SK-N-SH (cell line): ENCODE results near the gene KRT80. TPM values are rescaled to one million over a fixed set of nuclear protein-coding genes. Genes with fewer than 3 reads are reported as not detected.

Source experiments
- CTCF ChIA-PET: fragments of 300-600, 350-600 bp; formaldehyde crosslinking; extraction: SDS; loops from one replicate; lab custom pipeline; 2021; lab: Yijun Ruan, JAX
- POLR2A ChIA-PET: fragments of 350-600 bp; sonication (Branson Sonifier 250); formaldehyde crosslinking; extraction: SDS; loops from one replicate; lab custom pipeline; 2020; ENCODE audit warnings: antibody characterized with exemption, inconsistent platforms; lab: Yijun Ruan, JAX
- DNase-seq: peaks from one replicate; pipeline ENCODE4 v3.0.0; 2012
- H2AFZ ChIP-seq: fragments of 200-600 bp; sonication (generic); 2 replicates; pipeline ENCODE4 v1.8.1; 2016; ENCODE audit warnings: antibody characterized with exemption, mild to moderate bottlenecking, low read depth
- H3F3A ChIP-seq: fragments of 200-600 bp; sonication (generic); replicated peaks from 2 replicates; pipeline ENCODE3; 2016; ENCODE audit warnings: antibody characterized with exemption, mild to moderate bottlenecking; ENCODE audit not compliant: insufficient read depth
- H3K27ac ChIP-seq, 2 experiments: fragments of 200-500 bp in 1 of 2; fragments of 200-600 bp in 1 of 2; sonication (Bioruptor generic) in 1 of 2; sonication (generic), shearing (Covaris generic) in 1 of 2; 2 replicates each; pipeline versions ENCODE4 v1.5.1 to v1.6.1; 2014 to 2016; ENCODE audit warnings: low read depth in 2 of 2, inconsistent platforms in 1 of 2, low read length in 1 of 2, mild to moderate bottlenecking in 1 of 2, mixed read lengths in 1 of 2
- H3K27me3 ChIP-seq: fragments of 200-600 bp; sonication (generic), shearing (Covaris generic); 2 replicates; pipeline ENCODE4 v1.6.1; 2016; ENCODE audit warnings: mixed run types; ENCODE audit not compliant: insufficient read depth
- H3K36me3 ChIP-seq, 2 experiments: fragments of 200-500 bp in 1 of 2; fragments of 200-600 bp in 1 of 2; sonication (Bioruptor generic) in 1 of 2; sonication (generic) in 1 of 2; replicated peaks in 1 of 2; 2 replicates each; pipeline versions ENCODE3 to v1.5.1; 2014 to 2016; ENCODE audit warnings: low read length in 1 of 2, mild to moderate bottlenecking in 1 of 2; ENCODE audit not compliant: insufficient read depth in 2 of 2, control insufficient read depth in 1 of 2
- H3K4me1 ChIP-seq, 2 experiments: fragments of 200-500 bp in 1 of 2; fragments of 200-600 bp in 1 of 2; sonication (Bioruptor generic) in 1 of 2; sonication (generic), shearing (Covaris generic) in 1 of 2; 2 replicates each; pipeline versions ENCODE4 v1.5.1 to v1.6.1; 2014 to 2016; ENCODE audit warnings: low read depth in 1 of 2, low read length in 1 of 2, mixed run types in 1 of 2; ENCODE audit not compliant: insufficient read depth in 2 of 2, control insufficient read depth in 1 of 2
- H3K4me2 ChIP-seq: fragments of 200-600 bp; sonication (generic), shearing (Covaris generic); 2 replicates; pipeline ENCODE4 v1.6.1; 2017; ENCODE audit warnings: mixed run types
- H3K4me3 ChIP-seq, 2 experiments: fragments of 200-500 bp in 1 of 2; fragments of 200-600 bp in 1 of 2; sonication (Bioruptor generic) in 1 of 2; sonication (generic), shearing (Covaris generic) in 1 of 2; 2 replicates each; pipeline versions ENCODE4 v1.5.1 to v1.8.1; 2014 to 2016; ENCODE audit warnings: low read depth in 2 of 2, inconsistent platforms in 1 of 2, low read length in 1 of 2, mild to moderate bottlenecking in 1 of 2, mixed read lengths in 1 of 2, moderate library complexity in 1 of 2
- H3K79me2 ChIP-seq: fragments of 200-600 bp; sonication (generic); 2 replicates; pipeline ENCODE4 v1.8.1; 2017; ENCODE audit warnings: mild to moderate bottlenecking; ENCODE audit not compliant: insufficient read depth
- H3K9ac ChIP-seq: fragments of 200-600 bp; sonication (generic); 2 replicates; pipeline ENCODE4 v1.6.1; 2017; ENCODE audit warnings: mixed run types
- H3K9me2 ChIP-seq: fragments of 200-600 bp; sonication (generic); 2 replicates; pipeline ENCODE4 v1.6.1; 2017; ENCODE audit warnings: mixed run types
- H3K9me3 ChIP-seq: fragments of 200-600 bp; sonication (generic); 2 replicates; pipeline ENCODE4 v1.6.1; 2017; ENCODE audit warnings: mixed run types, mild to moderate bottlenecking, moderate library complexity
- H4K20me1 ChIP-seq: fragments of 200-600 bp; sonication (generic); 2 replicates; pipeline ENCODE4 v1.6.1; 2017; ENCODE audit warnings: mild to moderate bottlenecking, mixed run types; ENCODE audit not compliant: insufficient read depth
- CHD2 ChIP-seq: fragments of 150-350 bp; IDR thresholded peaks from 2 replicates; pipeline ENCODE4 v1.6.1; 2018; ENCODE audit warnings: low read length; ENCODE audit not compliant: partially characterized antibody
- CTCF ChIP-seq: fragments of 200-600 bp; sonication (generic); IDR thresholded peaks from 2 replicates; pipeline ENCODE4 v1.6.1; 2017; ENCODE audit warnings: antibody characterized with exemption, mild to moderate bottlenecking, moderate library complexity
- EP300 ChIP-seq, 2 experiments: IDR thresholded peaks; 2 replicates each; pipeline versions ENCODE4 v1.4.0 to v1.6.1; 2012; ENCODE audit warnings: borderline replicate concordance in 1 of 2, low read depth in 1 of 2, low read length in 1 of 2
- EZH2phosphoT487 ChIP-seq: fragments of 200-600 bp; sonication (generic); IDR thresholded peaks from 2 replicates; pipeline ENCODE4 v1.6.1; 2017; ENCODE audit warnings: low read depth, mixed run types, mild to moderate bottlenecking, antibody characterized with exemption, moderate library complexity, borderline replicate concordance
- FOSL2 ChIP-seq: IDR thresholded peaks from 2 replicates; pipeline ENCODE4 v1.4.0; 2012; ENCODE audit warnings: low read depth, mild to moderate bottlenecking, moderate library complexity, borderline replicate concordance
- FOXM1 ChIP-seq: IDR thresholded peaks from 2 replicates; pipeline ENCODE4 v1.4.0; 2012; ENCODE audit warnings: low read depth, mild to moderate bottlenecking
- GATA2 ChIP-seq: sonication (generic); formaldehyde crosslinking; IDR thresholded peaks from 2 replicates; pipeline ENCODE4 v1.5.0; 2020; ENCODE audit warnings: mild to moderate bottlenecking, missing genetic modification reagents
- JUND ChIP-seq: IDR thresholded peaks from 2 replicates; pipeline ENCODE4 v1.4.0; 2012
- MXI1 ChIP-seq: IDR thresholded peaks from 2 replicates; pipeline ENCODE4 v1.6.1; 2012; ENCODE audit warnings: mild to moderate bottlenecking, low read depth, low read length, improper control_type of control experiment
- PBX3 ChIP-seq: IDR thresholded peaks from 2 replicates; pipeline ENCODE4; 2012
- RAD21 ChIP-seq: IDR thresholded peaks from 2 replicates; pipeline ENCODE4 v1.6.1; 2012; ENCODE audit warnings: mild to moderate bottlenecking, low read length
- SIN3A ChIP-seq: IDR thresholded peaks from 2 replicates; pipeline ENCODE4 v1.6.1; 2012; ENCODE audit warnings: low read depth, mild to moderate bottlenecking, low read length, moderate library complexity, borderline replicate concordance
- SMC3 ChIP-seq: IDR thresholded peaks from 2 replicates; pipeline ENCODE4 v1.6.1; 2012; ENCODE audit warnings: low read depth, low read length, improper control_type of control experiment
- TAF1 ChIP-seq: IDR thresholded peaks from 2 replicates; pipeline ENCODE4 v1.6.1; 2012; ENCODE audit warnings: low read depth, mild to moderate bottlenecking, low read length, moderate library complexity, borderline replicate concordance
- ZBTB33 ChIP-seq: IDR thresholded peaks from 2 replicates; pipeline ENCODE4 v1.4.0; 2012; ENCODE audit warnings: low read depth, borderline replicate concordance
- WGBS: methylation state at CpG from one replicate; pipeline ENCODE4 v1.1.6; 2017; ENCODE audit warnings: low lambda C conversion rate; 5-methylcytosine and 5-hydroxymethylcytosine counted together
- polyA plus RNA-seq, 3 experiments: library from polyadenylated mRNA; depleted of rRNA; stranded (reverse); fragments of >200 nt; gene quantifications; 2 replicates each; pipeline ENCODE4 v1.2.3, GENCODE V29; 2012

The KRT80 gene
- polyA plus RNA-seq, 1 of the 3 experiments (the other 2 are of a cell fraction), result 14.9 TPM

- Histone ChIP-seq H3K36me3 (no peaks in the 10 kb centered on the region), H3K79me2 (no peaks in the 10 kb centered on the region), H3K27ac (peak overlapping the region in 1 of 2 experiments; percentile 89; a peak in 2 of 4 replicates), H4K20me1 (no peaks in the 10 kb centered on the region), H3K9me3 (no peaks in the 10 kb centered on the region), H3F3A (peaks cover 23% of the 10 kb centered on the region), H2AFZ (no peak overlapping the region), H3K9ac (no peak overlapping the region)
- WGBS, result 100% methylated on average over 2 of the region's 2 CpGs
- peak in 1 of 2 experiments; percentile 87; a peak in 2 of 4 replicates for TF ChIP-seq EP300 (IDR thresholded peaks at IDR 0.05; ENCODE audit: borderline replicate concordance in 1 of 2, low read depth in 1 of 2, low read length in 1 of 2)
- TF ChIP-seq FOSL2, result no peak
- peak; percentile 53 for TF ChIP-seq RAD21
- no peak for TF ChIP-seq TAF1
- peak; percentile 4; the same call in 1 of the 2 replicates for TF ChIP-seq SMC3
- no peak for TF ChIP-seq JUND
- no peak for TF ChIP-seq SIN3A
- no peak for TF ChIP-seq ZBTB33
- no peak for TF ChIP-seq CTCF
- TF ChIP-seq GATA2 (CRISPR knock-in tag), result peak; percentile 84
- TF ChIP-seq MXI1, result peak; percentile 22; the same call in 1 of the 2 replicates
- no peak for TF ChIP-seq EZH2phosphoT487
- TF ChIP-seq CHD2, result peak; percentile 22
- no peak for TF ChIP-seq FOXM1
- no peak for TF ChIP-seq PBX3
- TF ChIP-seq, all 33 proteins: peak for 6
- no peak overlapping the region for H3K4me3 ChIP-seq
- peaks cover 31 to 71% of the 10 kb centered on the region in 2 experiments for H3K4me1 ChIP-seq
- POLR2A ChIA-PET, result interaction anchor here (0.7 to 1.1 kb wide), 3 partner anchors 9 to 25 kb away, joined by 3 to 4 read pairs (median 3); no protein-coding TSS in a partner anchor
- H3K9me2 ChIP-seq, result no peaks in the 10 kb centered on the region
- CTCF ChIA-PET, result interaction anchor here (0.6 to 3.6 kb wide), 7 partner anchors 37 to 182 kb away, joined by 3 to 13 read pairs (median 3); no protein-coding TSS in a partner anchor
- no peaks in the 10 kb centered on the region for H3K27me3 ChIP-seq
- no peak overlapping the region for H3K4me2 ChIP-seq
- peak; percentile 76 for DNase-seq
Measured at GRCh38 chr12:52207106-52207505, 15.3 kb upstream of the KRT80 start.
